SH-SY5Y (cell line): ENCODE data around the gene ARMS2.

Experiments used
- GATA2 ChIP-seq: IDR thresholded peaks from 2 replicates; pipeline ENCODE4 v1.6.1; 2011; ENCODE audit warnings: mild to moderate bottlenecking, low read depth, low read length
- GATA3 ChIP-seq: IDR thresholded peaks from 2 replicates; pipeline ENCODE4 v1.6.1; 2011; ENCODE audit warnings: low read depth, mild to moderate bottlenecking, low read length, moderate library complexity

Gene ARMS2

DNA sequence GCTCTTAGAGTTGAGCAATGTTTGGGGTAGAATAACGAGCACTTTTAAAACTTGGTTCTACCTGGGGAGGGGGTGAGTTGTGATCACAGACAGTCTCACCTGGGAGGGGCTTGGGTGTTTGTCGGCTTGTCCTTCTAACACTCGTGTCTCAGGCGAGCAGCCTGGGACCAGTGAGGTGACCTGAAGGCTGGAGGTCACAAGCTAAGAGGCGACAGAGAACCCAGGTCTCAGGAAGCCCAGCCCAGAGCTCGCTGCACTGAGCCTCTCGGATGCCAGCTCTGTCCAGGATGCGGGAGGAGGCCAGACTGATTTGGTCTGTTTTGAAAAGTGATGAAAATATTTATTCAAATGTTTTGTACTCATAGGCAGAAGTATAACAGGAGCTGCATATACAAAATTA, 18.7 kb downstream of the ARMS2 start:
- no peak for TF ChIP-seq GATA2
- no peak for TF ChIP-seq GATA3

DNA sequence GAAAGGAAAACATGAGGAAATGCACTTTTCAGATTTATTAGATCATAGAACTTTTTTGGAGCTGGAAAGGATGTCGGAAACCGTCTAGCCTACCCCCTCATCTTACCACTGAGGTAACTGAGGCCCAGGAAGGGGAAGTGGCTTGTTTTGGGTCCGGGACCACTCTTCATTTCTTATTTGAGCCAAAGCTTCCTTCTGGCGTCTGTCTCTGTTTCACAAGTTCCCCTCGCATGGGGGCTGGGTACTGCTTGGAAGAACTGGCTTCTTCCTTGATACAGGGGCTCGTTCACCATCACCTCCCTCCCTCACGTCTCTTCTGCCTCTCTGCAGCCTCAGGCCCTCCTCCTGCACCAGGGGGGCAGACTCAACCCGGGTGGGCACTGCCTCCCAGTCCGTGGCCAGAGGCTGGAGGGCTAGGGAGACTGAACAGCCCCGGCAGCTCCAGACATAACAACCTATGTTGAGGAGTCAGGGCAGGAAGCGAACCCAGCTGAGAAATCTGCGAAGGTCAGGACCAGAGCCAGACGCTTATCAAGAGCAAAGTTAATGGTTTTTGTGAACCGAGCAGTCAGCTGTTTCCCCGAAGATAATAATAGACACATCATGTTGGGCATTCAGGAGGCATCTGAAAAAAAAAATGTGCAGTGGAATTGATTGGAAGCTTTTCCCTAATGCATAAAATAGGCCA, 19.8 kb downstream of the ARMS2 start:
- TF ChIP-seq GATA2, result no peak
- TF ChIP-seq GATA3, result no peak

DNA sequence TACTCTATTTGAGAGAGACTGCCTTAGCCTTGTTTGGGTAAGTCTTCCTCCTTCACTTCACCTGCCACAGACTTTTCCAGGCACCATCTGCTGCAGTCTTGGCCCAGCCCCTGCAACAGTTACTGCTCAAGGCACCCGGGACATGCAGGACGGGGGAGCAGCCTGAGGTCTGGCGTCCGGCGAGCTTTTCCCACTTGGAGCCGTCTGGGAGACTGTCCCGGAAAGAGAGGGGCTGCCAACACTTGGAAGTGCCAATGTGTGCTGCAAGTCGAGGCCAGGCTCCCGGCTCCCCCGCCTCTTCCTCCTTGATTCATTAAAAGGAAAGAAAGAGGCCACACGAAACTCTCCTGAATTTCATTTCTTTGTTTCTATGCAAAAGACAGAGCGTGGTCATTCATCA, 20.6 kb downstream of the ARMS2 start:
- no peak for TF ChIP-seq GATA3
- TF ChIP-seq GATA2, result no peak

DNA sequence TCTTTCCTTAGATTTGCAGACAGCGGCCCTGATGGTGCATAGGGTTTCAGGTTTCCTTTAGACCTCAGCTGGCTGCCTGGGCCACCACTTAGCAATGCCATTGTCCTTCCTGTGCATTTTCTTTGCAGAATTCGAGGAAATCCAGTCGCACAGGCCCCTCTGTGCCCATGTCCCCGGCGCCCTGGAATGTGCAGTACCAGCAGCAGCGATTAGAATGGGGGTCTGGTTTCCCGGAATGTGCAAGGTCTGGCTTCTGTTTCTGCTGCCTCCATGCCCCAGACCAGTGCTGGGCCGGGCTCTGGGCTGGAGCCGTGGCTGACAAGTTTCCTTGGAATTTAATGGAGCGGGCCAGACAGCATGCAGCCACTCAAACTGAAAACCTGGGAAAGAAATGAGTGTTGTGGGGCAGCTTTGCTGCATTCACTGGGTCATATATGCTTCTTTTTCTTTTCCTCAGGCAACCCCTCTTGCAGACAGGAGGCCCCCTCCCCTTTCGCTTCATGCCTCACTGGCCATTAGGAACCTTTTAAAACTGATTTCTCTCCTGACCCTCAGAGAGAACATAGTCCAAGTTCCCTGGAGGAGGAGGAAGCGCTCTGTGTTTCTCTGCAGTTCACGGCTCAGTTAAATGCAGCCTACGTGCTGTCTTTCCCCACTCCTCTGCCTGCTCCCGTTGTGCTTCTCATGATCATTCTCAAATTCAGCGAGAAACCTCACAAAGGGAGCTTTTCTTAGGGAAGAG, 21.3 kb downstream of the ARMS2 start:
- no peak for TF ChIP-seq GATA3
- TF ChIP-seq GATA2, result no peak

DNA sequence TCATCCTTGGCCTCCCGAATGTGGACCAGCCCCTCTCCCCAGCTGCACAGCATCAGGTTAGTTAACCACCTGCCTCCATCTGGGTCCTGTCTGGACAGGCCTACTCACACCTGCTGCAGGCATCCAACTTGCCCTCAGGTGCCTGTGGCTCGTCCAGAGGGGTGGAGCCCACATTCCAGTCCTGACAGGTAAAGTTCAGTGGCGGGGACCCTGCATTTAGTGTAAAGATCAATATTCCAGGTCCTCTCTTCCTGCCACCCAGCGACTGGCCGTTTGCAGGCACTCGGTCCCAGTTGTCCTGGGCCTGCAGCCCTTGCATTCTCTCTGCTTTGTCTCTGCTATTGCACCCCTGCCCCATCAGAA, 21.9 kb downstream of the ARMS2 start:
- TF ChIP-seq GATA2 (no peak), GATA3 (no peak)

DNA sequence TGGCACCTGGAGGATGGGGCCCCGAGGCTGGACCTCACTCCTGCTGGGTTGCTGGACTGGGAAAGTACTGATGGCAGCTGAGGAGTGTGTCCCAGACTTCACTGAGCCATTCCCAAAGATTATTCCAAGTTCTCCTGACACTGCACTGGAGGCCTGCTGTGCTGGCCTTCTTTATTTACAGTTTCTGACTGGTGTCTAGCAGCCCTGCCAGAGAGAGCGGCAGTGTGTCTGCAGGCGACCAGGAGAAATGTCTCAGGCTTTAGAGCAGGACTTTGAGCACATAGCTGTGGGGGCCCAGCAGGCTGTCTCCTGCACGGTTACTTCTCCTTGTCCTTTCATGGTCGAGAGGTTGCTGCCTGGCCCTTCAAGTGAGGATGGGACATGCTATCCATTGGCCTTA, 23.0 kb downstream of the ARMS2 start:
- TF ChIP-seq GATA3 (no peak), GATA2 (no peak)

DNA sequence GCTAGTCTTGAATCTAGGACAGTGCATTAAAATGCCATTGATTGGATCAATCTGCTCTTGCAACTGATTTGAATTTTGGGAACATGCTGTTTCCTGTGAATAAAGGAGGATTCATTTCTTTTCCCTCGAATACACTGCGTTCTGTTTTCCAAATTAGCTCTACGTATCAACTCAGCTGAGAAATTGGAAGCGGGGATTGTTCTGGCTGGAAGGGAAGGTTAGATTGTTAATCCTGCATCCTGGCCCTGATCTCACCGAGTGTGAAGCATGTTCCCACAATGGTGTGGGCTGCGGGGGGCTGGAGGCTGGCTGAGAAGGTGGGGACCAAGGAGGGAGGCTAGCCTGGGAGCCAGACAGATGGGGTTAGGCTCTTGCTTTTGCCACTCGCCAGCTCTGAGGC, 24.5 kb downstream of the ARMS2 start:
- no peak for TF ChIP-seq GATA3
- no peak for TF ChIP-seq GATA2

DNA sequence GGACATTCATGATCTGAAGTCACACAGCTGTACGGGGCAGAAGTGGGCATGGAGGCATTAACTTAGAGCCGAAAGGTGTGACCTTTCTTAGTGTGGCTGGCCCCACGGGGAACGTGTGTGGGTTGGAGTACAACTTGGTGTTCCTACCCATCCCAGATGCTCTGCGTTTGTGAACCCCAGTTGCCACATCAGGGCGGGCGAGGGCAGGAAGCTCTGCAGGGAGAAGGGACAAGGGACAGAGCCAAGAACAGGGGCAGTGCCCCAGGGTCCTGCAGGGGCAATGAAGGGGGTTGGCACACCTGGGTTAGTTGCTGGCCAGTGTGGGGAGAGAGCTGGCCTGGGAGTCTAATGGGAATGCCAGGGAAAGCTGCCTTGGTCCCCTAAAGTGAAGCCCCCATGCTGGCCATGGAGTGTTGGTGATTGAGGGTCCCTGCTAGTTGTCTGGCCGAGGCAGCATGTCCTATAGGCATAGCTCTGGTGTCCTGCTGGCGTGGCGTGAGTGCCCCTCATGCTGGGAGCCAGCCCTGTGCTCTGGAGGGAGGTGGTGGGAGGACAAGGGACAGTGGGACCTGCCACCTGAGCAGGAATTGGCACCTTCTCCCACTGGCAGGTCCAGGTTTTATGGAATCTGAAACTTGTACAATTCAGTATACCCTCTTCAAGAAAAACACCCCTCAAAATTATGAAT, 25.8 kb downstream of the ARMS2 start:
- TF ChIP-seq GATA3 (no peak), GATA2 (no peak)

DNA sequence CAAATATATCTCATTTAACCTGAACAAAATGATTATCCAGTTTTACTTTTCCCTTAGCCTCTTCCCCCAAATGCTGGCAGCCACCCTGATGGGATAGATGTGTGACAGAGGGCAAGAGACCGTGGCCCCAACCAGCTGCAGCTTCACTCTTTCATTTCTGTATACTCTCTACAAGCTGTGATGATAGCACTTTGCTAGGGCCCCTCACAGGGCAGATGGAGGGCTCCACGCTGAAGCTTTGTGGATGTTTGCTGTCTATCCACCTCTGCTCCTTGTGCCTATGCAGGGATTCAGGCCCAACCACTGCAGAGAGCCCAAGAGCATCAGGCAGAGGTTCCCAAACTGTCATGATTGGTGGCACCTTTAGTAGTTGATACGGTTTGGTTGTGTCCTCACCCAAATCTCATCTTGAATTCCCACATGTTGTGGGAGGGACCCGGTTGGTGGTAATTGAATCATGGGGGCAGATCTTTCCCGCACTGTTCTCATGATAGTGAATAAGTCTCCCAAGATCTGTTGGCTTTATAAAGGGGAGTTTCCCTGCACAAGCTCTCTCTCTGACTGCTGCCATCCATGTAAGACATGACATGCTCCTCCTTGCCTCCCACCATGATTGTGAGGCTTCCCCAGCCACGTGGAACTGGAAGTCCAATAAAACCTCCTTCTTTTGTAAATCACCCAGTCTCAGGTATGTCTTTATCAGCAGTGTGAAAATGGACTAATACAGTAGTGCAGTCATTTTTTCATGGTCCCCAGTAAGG, 27.0 kb downstream of the ARMS2 start:
- TF ChIP-seq GATA3, result no peak
- no peak for TF ChIP-seq GATA2

DNA sequence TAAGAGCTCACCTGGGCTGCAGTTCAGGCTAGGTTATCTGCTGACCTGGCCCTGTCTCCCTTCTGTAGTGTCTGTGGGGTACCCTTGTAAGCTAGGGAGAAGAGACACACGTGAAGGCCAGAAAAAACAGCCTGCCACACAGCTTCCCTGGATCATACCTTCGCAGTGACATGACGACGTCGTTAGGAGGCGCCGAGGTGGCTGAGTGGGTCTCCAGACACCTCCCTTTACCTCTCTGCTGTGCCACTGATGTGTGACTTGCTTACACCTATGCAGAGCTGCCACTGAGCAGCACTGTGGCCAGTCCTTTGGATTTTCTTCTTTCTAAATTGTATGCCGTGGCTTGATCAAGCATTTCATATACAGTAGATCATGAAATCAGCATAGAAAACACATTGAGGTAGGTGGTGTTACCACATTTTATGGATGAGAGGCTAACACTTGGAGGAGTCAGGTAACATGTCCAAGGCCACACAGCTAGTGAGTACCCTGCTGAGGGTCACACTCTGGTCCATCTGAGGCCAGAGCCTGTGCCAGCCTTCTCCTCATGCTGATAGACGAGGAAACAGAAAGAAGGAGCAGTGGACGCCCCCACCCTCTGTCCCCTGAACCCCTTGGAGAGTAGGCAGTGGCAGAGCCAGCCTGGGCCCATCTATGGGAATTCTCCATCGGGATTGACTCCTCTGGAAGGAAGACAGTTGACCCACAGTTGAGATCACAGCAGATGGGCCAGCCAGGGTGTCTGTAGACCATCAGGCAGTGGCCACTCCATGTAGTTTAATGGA, 30.0 kb downstream of the ARMS2 start:
- no peak for TF ChIP-seq GATA2
- TF ChIP-seq GATA3, result no peak

DNA sequence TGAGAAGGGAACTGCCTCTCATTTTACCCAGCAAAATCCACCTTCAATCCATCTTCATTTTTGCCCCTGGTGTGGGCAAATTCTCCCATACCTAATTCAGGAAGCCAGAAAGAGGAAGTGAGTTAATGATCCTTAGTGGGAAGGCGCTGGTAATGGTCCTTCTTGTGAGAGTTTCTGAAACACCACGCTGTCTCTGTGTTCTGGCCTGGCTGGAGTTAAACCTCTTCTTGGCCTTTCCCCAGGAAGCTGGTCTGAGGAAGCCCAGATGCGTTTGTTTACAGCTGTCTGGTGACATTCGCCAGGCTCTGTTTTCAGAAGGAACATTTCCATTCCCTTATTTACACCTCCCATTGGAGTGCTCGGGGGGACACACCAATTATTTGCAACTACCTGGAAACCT, 31.2 kb downstream of the ARMS2 start:
- TF ChIP-seq GATA2, result no peak
- TF ChIP-seq GATA3, result no peak

DNA sequence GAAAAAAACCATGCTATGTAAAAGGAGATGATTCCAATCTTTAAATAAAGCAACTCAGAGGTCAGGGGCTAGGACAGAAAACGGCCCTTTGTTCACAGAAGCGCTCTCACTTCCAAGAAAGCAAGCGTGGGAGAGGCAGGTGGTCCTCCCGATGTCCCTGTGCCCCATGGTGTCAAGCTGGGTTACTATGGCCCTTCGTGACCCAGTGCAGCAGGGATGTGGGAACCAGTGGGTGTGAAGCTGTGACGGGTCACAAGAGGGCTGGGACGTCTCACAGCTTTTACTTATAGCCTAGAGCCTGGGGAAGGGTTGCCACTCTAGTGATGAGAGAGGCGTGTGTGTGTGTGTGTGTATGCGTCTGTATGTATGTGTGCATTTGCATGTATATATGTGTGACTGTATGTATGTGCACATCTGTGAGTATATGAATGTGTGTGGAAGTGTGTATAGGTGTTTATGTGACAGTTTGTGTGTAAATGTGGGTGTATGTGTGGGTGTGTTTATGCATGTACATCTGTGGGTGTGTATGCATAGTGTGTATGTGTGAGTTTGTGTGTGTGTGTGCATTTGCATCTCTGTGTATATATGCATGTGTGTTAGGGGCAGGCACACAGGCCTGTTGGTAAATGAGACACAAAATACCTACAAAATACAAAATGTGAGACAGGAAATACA, 32.1 kb downstream of the ARMS2 start:
- TF ChIP-seq GATA2 (no peak), GATA3 (no peak)

DNA sequence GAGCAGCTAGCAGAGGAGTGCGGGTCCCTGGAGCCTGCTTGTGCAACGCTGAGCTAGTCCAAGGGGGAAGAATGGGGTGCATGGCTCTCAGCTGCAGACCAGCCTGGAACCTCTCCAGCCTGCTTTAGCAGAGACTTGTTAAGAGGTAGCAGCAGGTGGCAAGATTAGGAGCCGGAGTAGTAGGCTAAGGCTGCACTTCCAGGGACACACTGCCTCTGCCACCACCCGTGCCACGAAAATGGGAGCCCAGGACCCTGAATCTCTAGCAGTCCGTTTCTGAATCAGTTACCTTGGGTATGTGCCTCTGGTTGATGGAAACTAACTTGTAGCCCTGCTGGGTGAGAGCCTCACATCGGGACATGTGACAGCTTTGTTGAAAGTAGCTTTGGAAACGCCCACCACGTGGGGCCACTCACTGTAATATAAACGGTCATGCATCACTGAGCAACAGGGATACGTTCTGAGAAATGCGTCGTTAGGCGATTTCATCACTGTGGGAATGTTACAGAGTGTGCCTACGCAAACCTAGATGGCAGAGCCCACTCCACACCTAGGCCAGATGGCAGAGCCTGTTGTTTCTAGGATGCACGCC, 32.8 kb downstream of the ARMS2 start:
- TF ChIP-seq GATA3, result no peak
- TF ChIP-seq GATA2, result no peak

DNA sequence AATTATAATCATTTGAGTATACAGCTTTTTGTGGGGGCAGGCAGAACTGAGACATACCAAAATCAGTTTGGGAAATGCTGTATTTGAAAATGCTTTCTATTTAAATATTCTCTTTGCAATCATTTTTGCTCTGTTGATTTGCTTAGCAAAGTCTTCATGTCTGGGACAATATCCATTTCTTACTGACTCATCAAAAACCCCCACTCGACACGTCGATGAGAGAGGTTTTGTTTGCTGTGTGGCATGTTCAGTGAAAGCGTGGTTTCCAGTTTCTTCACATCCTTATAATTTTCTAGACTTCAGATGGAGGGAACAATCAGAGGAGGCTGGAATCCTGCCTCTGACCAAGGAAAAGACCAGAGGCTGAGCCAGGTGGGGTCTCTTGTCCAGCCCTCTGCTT, 35.8 kb downstream of the ARMS2 start:
- TF ChIP-seq GATA3 (no peak), GATA2 (no peak)
